GM12873 (cell line): ENCODE measurements around the gene NAXE.

Source experiments
- TF ChIP-seq, protein P1 (sequence below): IDR thresholded peaks from 2 replicates; pipeline ENCODE4 v1.5.1; 2012; ENCODE audit warnings: low read depth, mild to moderate bottlenecking, moderate library complexity, low read length, control low read depth; ENCODE audit not compliant: insufficient read depth; ENCODE audit errors: missing control alignments

NAXE gene

DNA sequence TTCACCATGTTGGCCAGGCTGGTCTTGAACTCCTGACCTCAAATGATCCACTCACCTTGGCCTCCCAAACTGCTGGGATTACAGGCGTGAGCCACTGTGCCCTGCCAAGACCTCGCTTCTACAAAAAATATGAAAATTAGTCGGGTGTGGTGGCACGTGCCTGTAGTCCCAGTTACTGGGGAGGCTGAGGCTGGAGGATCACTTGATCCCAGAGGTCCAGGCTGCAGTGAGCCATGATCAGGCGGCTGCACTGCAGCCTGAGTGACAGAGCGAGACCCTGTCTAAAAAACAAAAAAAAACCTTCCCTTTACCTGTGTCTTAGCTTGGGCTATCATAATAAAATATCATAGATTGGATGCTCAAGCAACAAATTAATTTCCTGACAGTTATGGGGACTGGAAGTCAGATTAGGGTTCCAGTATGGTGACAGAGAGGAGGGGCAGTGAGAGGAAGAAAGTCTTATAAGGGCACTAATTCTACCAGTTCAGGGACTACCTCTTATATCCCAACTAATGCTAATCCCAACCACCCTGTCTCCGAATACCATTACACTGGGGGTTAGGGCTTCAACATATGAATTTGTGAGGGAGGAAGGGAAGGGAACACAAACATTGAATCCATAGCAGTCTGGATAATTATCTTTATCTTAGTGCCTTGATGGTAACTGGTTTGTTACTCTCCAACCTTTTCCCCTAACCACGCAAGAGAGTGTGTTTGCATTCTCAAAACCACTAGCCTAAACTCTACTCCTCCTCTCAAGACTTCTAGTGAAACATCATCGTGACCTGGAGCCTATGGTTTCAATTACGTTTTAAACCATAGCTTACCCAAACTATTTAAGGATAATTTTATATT is 1.0 kb upstream of the NAXE start:
- TF ChIP-seq, protein P1, sequence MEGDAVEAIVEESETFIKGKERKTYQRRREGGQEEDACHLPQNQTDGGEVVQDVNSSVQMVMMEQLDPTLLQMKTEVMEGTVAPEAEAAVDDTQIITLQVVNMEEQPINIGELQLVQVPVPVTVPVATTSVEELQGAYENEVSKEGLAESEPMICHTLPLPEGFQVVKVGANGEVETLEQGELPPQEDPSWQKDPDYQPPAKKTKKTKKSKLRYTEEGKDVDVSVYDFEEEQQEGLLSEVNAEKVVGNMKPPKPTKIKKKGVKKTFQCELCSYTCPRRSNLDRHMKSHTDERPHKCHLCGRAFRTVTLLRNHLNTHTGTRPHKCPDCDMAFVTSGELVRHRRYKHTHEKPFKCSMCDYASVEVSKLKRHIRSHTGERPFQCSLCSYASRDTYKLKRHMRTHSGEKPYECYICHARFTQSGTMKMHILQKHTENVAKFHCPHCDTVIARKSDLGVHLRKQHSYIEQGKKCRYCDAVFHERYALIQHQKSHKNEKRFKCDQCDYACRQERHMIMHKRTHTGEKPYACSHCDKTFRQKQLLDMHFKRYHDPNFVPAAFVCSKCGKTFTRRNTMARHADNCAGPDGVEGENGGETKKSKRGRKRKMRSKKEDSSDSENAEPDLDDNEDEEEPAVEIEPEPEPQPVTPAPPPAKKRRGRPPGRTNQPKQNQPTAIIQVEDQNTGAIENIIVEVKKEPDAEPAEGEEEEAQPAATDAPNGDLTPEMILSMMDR: no peak

DNA sequence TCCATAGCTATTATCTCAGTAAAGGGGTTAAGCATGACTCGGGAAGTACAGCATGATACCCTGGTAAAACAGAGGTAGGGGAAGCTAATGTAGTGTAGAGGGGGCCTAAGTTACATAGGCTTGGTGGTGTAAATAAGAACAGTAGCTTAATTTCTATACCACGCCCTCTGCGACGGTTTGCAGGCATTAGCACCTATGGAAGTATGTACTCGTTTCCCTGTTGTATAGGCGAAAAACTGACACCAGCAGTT is 470 bp upstream of the NAXE start:
- TF ChIP-seq, protein P1: no peak

DNA sequence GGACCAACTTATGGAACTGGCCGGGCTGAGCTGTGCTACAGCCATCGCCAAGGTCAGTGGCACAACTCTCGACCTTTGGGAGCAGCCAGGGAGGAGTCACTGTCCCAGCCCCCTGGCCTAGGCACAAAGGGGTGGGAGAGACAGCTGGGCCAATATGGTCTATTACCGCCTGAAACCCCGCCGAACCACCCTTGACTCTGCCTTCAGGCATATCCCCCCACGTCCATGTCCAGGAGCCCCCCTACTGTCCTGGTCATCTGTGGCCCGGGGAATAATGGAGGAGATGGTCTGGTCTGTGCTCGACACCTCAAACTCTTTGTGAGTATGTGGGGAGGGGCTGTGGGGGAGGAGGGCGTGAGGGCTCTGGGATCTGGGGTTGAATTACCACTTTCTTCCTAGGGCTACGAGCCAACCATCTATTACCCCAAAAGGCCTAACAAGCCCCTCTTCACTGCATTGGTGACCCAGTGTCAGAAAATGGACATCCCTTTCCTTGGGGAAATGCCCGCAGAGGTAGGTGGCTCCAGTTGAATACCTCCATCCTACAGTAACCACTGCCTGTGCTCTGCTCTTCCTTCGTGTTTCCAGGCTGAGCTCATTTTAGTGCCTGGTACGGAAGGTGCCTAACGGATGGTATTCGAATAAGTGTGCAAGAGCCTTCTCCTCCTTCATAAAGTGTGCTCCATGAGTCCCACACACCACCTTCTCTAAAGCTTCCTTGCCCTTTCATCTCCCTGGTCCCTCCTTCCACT is 758 bp downstream of the NAXE start:
- TF ChIP-seq, protein P1: no peak

DNA sequence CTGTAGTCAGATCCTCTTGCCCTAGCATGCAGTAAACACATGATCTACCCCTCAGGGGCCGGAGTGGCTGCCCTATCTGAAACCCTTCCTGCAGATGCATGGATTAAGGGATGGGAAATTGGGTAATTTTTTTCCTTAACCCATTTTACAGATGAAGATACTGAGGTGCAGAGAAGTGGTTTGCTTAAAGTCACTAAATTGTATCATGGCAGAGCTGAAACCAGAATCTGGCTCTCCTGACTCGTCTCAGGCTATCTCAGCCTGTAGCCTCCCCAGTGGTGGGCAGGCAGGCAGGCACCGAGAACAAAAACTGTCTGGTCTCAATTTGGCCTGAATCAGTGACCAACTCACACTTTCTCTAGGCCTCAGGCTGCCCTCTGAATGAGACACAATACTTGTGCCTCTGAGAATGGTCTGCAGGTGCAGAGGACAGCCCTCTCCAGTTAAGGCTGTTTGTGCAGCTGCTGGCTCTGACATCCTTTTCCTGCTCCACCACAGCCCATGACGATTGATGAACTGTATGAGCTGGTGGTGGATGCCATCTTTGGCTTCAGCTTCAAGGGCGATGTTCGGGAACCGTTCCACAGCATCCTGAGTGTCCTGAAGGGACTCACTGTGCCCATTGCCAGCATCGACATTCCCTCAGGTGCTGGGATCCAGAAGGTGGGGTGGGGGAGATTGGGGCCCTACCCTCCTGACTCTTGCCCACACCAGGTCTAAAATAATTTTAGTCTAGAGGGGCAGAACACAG is 1.5 kb downstream of the NAXE start:
- TF ChIP-seq, protein P1: no peak

DNA sequence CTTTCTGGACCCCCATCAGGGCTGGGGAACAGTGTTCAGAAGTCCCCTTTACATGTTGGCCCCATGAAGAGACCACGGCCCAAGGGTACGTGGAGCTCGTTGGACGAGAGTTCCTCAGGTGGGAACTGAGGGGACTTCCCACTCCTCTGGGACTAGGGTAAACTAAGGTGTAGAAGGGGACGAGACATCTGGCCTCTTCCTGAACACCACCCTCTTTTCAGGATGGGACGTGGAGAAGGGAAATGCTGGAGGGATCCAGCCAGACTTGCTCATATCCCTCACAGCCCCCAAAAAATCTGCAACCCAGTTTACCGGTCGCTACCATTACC is 2.0 kb downstream of the NAXE start:
- TF ChIP-seq, protein P1: no peak

DNA sequence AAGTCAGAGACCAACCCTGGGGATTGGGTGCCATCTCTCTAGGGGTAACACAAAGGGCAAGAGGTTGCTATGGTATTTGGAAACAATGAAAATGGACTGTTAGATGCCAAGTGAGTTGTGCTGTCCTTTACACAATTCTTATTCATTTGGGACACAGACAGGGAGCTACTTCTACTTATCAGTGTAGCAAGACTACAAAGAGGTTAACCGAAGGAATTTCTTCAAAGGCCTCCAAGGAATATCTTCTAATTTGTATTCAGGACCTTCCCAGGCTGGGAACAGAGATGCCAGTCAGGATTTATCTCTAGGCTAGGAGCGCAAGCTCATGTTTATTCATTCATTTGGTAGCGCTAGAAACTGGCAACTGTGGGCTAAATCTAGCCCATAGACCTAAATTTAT is 2.6 kb downstream of the NAXE start:
- TF ChIP-seq, protein P1: no peak

DNA sequence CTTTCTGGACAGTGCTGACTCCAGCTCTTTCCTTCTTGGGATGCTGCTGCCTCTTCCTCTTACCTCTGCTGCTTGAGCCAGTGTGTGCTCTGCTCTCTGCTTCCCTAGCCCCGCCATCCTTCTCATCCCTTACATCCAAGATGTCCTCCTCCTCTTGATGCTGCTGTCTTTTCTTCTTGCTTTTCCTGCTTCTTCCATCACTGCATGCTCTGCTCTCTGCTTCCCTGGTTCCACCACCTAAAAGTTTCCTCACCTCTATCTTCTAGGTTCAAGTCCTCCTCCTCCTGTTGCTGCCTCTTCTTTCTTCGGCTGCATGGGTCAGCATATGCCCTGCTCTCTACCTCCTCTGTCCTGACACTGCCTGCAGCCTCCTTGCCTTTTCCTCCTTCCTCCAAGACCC is 3.4 kb downstream of the NAXE start:
- TF ChIP-seq, protein P1: no peak
